Measurements from ENCODE around the gene CSMD2.

CSMD2 gene

DNA sequence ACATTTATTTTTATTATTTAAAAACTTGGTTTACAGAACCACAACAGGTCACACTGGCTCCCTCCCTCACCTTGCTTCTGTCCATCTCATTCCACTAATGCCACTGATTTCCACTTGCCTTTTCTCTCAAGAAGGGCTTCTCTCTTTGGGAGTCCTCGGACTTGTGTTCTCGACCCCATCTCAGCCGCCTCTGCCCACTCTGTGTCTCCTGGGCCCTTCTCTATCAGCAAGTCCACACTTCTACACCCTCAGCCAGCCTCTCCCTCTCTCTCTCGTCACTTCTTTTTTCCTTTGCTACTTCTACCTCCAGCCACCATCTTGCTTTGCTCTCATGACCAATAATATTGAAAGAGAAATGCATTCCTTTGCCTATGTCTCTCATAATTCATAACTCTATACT is 171.7 kb downstream of the CSMD2 start:
- DNase-seq: no peak

DNA sequence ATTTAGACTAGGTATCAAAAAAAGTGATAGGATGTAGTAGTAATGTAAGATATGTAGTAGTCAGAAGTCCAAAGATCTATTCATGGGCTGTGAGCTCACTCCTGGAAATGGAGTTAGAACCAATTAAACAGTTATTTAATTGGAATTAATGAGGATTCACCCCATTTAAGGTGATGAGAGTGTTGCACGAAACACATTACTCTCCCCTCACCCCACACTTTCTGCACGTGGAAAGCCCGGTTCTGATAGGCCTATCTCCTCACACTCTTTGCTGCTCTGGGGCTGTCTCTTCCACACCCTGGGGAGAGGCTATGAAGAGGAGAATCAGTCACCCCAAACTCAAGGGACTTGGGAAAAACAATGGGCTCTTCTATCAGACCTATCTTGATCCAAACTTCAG is 174.7 kb downstream of the CSMD2 start:
- no peak for DNase-seq

DNA sequence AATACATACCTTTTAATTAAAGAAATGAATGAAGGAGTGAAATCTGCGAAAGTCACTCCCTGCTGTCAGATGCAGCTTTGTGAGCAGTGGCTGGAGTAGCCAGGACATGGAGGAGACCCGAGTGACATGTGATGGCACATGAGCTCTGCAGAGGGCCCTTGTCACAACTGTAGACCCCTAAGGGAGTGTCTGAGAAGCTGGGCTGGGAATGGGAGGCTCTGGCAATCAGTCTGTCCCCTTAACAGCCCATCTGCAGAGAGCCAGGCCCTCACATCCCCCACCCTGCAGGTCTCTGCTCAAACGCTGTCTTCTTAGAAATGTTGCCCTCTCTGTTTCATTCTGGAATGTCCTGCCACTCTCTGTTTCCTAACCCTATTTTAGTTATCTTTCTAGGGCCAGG is 176.9 kb downstream of the CSMD2 start:
- DNase-seq: no peak

DNA sequence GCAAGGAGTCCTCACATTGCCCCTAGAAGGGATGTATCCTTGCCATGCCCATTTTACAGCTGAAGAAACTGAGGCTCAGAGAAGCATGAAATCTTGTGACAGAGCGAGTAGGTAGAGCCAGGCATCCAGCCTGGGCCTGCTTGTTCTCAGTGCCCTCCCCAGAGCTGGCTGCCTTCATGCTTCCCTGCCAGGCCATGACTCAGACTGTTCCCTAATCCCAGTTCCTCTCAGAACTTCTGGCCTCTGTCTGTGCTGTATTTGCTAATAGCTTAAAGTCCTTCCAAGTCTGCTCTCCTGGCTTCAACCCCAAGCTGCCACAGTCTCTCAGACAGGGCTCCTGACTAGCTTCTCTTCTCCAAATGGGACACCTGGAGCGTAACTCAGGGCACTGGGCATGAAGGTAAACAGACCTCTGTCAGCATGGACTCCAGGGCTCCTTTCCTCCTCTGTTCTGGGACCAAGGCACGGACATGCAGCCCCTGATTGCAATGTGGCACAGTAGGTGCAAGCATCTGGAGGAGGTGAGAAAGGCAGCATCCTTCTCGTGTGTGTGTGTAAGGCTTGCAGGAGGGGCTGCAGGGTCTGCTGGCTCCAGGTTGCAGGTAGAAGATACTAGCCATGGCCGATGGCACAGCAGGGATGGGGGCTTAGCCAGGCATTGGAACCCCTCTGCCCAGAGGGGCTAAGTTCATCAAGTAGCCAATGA is 178.5 kb downstream of the CSMD2 start:
- DNase-seq: no peak

GRCh38 chr1:33985656-33986055 is 179.4 kb downstream of the CSMD2 start:
- DNase-seq: no peak

DNA sequence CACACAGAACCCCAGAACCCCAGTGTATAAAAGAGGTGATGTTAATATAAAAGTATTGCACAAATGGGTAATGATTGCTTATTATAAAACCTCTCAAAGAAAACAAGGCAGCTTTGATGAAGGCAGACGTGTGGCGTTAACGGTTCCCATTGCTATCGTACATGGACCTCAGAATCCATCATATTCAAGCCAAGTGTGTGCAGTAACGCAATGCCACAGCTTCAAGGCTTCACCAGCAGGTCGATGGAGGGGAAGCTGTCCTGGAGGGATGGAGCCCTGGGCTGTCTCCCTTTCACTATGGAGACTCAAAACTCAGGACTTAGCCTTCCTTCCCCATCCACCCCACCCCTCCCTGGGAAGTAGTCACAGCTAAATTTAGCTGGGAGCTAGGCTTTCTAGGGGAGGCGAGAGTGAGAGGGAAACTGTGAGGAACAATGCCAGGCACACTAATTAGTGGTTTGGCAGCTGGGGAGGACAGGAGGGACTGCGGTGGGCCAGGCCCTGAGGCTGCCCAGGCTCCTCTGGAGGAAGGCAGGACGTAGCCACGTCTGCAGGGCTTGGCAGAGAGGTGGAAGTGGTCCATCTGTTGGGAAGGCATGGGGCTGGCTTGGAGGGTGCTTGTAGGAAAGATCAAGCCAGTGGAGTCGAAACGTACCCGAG is 180.0 kb downstream of the CSMD2 start:
- no peak for DNase-seq

GRCh38 chr1:33982419-33982818 is 182.6 kb downstream of the CSMD2 start:
- DNase-seq: no peak

DNA sequence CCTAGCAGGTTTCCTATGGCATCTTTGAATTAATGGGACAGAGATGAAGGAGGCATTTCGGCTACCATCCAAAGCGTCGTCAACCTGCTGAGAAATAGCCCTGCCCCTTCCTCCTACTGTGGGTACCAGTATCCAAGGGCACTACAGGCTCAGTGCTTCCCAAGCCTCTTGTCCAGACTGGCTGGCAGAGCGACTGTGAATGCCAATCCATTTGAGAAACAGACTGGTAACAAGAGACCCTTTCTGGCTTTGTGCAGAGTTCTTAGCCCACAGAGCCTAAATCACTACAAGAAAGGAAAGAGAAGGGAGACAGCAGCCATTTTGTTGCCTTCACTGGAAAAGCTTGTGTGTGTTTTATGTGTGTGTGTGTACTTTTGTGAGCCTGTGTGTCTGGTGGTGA is 185.7 kb downstream of the CSMD2 start:
- DNase-seq: no peak

GRCh38 chr1:33975961-33976360 is 189.1 kb downstream of the CSMD2 start:
- no peak for DNase-seq

GRCh38 chr1:33973799-33974545 is 191.1 kb downstream of the CSMD2 start:
- DNase-seq: no peak

GRCh38 chr1:33972676-33973395 is 192.2 kb downstream of the CSMD2 start:
- no peak for DNase-seq

DNA sequence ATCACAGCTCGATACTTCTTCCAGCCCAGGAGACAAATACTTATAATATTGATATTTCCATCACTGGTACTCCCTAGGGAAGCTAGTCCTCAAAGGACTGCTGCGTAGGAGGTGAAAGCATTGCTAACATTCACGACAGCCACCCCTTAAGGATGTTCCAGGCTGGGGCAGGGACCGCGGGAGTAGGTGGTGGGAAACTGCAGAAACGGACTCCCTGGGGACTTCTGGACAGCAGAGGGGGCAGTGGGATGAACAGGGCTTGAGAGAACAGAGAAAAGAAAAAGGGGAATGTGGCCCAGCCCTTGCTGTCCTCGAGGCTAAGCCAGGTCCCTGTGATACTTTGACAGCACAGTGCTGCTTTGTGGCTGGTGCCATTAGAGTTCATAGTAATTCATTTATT is 193.1 kb downstream of the CSMD2 start:
- DNase-seq: no peak

DNA sequence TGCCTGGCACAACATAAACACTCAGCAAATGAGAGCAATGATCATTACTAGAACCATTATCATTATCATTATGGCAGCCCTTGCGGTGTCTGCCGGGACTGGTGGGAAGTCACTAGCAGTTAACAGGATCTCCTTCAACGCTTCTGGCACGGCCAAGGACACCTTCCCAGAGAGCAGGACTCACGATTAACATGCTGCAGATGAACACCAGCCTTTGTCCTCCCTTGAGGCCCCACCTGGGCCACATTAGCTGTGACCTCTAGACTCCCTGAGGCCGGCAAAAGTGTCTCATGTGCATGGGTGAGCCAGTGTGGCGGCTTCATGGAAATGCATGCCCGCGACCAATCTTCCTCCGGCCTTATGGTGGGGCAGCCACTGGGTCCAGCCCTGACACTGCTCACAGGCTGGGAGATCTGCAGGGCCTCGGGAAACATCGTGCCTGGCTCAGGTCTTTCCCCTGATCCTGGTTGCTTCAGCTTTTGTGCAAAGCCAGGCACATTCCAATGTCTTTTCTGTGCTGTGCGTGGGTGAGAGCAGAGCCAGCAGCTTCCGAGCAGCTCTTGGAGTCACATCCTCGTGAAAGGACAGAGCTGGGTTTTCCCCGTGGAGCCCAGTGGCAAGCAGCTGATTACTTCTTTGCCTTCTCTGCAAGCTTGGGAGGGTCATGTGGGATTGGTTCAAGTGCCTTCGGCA is 193.9 kb downstream of the CSMD2 start:
- no peak for DNase-seq

GRCh38 chr1:33970148-33970825 is 194.7 kb downstream of the CSMD2 start:
- DNase-seq: no peak

DNA sequence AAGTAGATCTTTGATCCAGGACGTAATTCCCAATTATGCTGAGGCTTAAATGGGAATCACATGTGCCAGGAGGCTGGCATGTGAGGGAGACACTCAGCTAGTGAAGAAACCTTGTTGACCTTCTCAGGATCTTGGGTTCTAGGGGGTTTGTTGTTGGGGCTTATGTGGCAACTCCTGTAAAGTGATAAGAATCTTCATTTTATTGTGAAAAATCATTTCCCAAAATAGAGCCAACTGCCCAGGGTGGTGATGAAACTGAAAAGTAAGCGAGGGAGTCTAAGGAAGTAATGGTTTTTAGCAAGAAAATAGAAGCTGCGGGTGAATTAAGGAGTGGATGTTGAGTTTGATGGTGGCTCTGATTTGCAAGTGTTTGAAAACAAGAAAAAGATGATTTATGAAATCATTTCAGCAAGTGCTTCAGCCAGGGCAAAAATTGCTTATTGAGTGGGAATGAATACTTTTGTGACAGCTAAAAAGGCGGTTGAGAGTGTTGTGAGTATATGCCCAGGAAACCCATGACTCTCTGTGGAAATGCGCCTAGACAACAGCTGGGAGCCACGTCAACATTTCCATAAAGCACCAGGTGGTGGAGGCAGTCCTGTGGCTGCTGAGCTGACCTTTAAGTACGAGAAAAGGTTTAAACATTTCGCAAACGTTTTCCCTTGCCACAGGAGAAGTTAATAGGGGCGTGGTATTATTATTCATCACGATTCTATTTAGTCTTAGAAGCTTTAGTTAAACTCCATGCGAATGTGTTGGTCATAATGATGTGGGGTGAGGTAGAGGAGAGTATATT is 198.5 kb downstream of the CSMD2 start:
- no peak for DNase-seq

DNA sequence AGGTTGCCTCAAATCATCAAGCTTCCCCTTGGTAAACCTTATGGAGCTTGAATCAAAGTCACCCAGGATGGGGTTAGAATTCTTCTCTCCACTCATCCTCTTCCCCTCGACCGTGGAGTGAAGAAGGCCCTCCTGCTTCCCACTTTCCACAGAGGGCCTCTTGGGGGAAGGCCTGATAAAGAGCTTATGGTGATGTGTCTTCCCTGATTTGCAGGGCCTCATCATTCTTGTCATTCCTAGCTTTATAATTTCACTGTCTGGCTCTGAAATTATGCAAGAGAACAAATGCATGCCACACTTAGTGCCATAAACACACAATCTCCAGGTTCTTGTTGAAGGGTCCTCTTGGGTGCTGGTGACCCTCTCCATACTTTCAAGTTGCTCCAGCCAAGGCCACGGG is 199.9 kb downstream of the CSMD2 start:
- no peak for DNase-seq

DNA sequence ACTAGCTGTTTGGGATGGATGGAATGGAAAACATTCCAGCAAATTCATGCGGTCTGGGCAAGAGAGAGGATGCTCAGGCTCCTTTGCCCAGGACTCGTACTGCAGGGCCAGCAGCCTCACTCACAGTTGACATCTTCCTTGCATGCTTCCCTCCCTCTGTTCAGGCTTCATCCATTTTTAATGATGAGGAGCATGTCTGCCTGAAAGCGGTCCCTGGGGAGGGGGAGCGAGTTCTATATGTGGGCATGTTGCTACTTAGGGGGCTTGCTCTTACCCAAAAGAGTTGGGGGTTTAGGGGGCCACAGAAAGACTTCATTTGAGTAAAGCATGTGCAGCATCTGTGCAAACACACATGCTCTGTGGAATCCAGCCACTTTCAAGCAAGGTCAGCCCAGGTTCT is 203.0 kb downstream of the CSMD2 start:
- no peak for DNase-seq

DNA sequence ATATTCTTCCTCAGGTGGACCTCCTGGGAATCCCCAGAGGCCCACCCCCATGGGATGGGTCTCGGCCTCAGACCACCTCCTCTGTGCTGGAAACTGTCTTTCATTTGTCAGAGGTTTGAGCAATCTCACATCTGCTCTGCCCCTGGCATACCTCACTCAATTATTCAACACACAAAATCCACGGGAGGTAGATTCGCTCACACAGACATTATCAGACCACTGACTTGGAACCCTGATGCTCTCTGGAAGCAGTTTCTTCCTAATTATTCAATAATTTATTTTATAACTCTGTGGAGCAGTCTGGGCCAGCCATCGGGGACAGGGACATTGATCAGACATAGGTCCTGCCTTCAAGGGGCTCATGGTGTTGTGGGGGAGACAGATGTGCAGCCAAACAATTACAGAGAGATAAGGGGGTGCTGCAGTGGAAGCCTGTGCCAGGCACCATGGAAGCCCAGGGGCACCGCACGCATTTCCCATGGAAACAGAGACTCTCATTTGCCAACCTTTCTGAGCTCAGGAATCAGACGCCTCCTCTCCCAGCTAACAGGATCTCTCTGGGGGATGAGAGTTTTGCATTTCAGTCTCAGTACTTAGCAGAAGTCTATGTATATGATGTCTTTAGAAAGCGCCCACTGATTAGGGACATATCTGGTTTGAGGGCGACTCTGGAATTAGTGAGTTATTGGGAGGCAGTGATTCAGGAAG is 204.7 kb downstream of the CSMD2 start:
- no peak for DNase-seq

- no peak for DNase-seq
These were observed 207.2 kb downstream of the CSMD2 start for GRCh38 chr1:33957854-33958253.

- DNase-seq: no peak
These were observed 209.9 kb downstream of the CSMD2 start for GRCh38 chr1:33955096-33955495.

GRCh38 chr1:33949570-33949969 is 215.5 kb downstream of the CSMD2 start:
- DNase-seq: no peak

Measured in activated CD4-positive, CD25-positive, alpha-beta regulatory T cell treated with anti-CD3 and anti-CD28 coated beads, Interleukin-2, amount 50 U/mL, for 72 hours (primary cell).